NOMO-1 (cell line): ENCODE data around the gene CCDC127.

ENCODE experiments used
- DNase-seq, 2 experiments: peaks; one replicate each; lab custom pipeline; 2025; ENCODE audit not compliant: unreplicated experiment in 2 of 2; lab: John Stamatoyannopoulos, UW

CCDC127 gene

GRCh38 chr5:160921-161802 is 56.8 kb downstream of the CCDC127 start:
- no peak for DNase-seq

GRCh38 chr5:160173-160510 is 57.8 kb downstream of the CCDC127 start:
- DNase-seq = no peak

- DNase-seq = no peak
These were observed 58.3 kb downstream of the CCDC127 start for GRCh38 chr5:159448-160172.

DNA sequence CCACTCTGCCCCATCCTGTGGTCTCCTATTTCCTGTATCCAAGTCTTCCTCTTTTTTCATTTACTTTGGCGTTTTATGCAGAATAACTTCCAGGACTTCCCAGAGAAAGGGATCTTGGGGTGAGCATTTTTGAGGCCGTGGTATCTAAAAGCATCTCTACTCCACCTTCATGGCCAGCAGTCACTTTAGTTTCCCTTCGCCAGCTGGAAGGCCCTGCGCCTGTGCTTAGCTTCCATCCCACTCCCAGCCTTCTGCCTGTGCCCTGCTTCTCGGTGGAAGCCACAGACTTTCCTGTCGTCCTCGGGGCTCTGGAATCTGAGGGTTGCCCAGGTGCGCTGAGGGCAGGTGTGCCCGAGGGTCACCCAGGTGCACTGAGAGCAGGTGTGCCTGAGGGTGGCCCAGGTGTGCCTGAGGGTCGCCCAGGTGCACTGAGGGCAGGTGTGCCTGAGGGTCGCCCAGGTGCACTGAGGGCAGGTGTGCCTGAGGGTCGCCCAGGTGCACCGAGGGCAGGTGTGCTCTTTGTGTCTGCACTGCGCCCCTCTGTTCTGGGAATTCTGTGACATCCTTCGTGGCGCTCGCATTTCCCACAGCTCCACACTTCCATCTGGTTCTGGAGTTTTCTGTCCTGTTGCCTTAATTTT is 59.0 kb downstream of the CCDC127 start:
- DNase-seq = no peak

- DNase-seq = no peak
These were observed 60.2 kb downstream of the CCDC127 start for GRCh38 chr5:157801-158200.

GRCh38 chr5:157126-157715 is 60.7 kb downstream of the CCDC127 start:
- no peak for DNase-seq

DNA sequence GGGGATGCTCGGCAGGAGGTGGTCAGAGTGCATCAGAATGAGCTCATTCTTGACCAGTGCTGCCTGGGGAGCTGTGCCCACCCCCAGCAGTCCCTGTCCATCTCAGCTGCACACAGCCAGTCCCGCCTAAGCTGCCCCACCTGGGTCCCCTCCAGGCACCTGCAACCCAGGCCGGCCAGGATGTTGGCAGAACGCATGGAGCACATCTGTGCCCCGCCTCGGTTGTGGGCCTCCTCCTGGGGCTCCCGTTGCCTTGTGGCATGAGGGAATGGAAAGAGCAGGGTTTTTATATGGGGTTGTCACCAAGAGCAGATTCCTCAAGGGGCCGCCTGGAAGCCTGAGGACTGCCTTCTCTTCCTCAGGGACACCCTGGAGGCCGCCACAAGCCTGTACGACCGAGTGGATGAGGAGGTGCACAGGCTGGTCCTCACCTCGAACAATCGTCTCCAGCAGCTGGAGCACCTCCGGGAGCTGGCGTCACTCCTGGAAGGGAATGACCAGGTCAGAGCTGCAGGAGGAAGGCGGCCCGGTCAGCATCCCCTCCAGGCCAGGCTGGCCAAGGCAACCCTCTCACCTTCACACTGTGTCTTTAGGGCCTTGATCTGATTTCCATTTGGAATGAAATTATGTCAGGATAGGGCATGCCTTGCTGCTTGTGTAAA is 61.4 kb downstream of the CCDC127 start:
- no peak for DNase-seq

GRCh38 chr5:155651-156410 is 62.1 kb downstream of the CCDC127 start:
- no peak for DNase-seq

GRCh38 chr5:154826-155225 is 63.1 kb downstream of the CCDC127 start:
- DNase-seq = no peak

- no peak for DNase-seq
These were observed 63.7 kb downstream of the CCDC127 start for GRCh38 chr5:154236-154635.

DNA sequence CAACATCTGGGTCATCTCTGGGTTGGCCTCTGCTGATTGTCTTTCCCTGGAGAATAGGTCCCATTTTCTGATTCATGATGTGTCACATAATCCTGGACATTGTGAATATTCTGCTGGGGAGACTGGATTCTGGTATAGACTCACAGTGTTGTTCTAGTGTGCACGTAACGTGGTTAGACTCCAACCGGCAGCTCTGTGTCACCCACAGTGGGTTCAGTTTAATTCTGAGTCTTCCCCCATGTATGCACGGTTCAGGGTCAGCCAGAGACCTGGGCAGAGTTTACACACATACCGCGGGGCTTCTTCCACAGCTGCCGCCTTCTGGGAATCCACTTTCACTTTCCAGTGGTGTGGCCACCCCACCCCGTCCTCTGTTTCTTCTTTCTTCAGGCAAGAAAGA is 64.7 kb downstream of the CCDC127 start:
- DNase-seq = no peak

DNA sequence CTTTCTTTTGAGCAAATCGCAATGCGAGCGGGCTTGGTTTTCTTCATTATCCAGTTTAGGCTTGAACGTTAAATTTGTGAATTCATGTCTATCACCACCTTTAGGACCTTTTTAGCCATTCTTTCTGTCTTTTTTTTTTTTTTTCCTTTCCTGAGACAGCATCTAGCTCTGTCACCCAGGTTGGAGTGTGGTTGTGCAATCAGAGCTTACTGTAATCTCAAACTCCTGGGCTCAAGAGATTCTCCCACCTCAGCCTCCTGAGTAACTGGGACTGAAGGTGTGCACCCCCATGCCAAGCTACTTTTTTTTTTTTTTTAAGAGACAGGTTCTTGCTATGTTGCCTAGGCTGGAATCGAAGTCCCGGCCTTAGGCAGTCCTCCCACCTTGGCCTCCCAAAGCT is 65.9 kb downstream of the CCDC127 start:
- no peak for DNase-seq

- no peak for DNase-seq
These were observed 67.2 kb downstream of the CCDC127 start for GRCh38 chr5:150746-151145.

- no peak for DNase-seq
These were observed 68.0 kb downstream of the CCDC127 start for GRCh38 chr5:149745-150485.

GRCh38 chr5:147751-148150 is 70.2 kb downstream of the CCDC127 start:
- DNase-seq = no peak
